OCI-LY3 (cell line): ENCODE data around the gene FOLR3.

Source experiments
- CTCF ChIP-seq: fragments of 200-600, 300-600 bp; sonication (generic); IDR thresholded peaks from 2 replicates; pipeline ENCODE4 v1.5.1; 2014; ENCODE audit warnings: antibody characterized with exemption, low read length, low read depth
- EZH2phosphoT487 ChIP-seq: fragments of 200-600 bp; shearing (Covaris generic); IDR thresholded peaks from 2 replicates; pipeline ENCODE4 v1.6.1; 2018; ENCODE audit warnings: antibody characterized with exemption, mixed run types, low read depth

- TF ChIP-seq CTCF (no peak), EZH2phosphoT487 (no peak)
These were observed 1.2 kb downstream of the FOLR3 start for GRCh38 chr11:72136684-72137262.
